Measurements from ENCODE around the gene C19orf53.
"Not testable (repeated sequence)": the region's sequence is repeated elsewhere in the genome, so short reads cannot be mapped to it uniquely, and the experiment has no call there.

Gene C19orf53

GRCh38 chr19:13753622-13754021 lies 20.6 kb upstream of the C19orf53 start:
- H3K9ac ChIP-seq (ENCODE audit: low read depth, low read length); H3K9me3 ChIP-seq (ENCODE audit: control insufficient read depth, insufficient read depth, low read length); H3K4me1 ChIP-seq (ENCODE audit: insufficient read depth, low read length): not testable (repeated sequence)
- peaks cover 14% of the 10 kb centered on the region for H3K36me3 ChIP-seq (ENCODE audit: insufficient read depth, low read length)

DNA sequence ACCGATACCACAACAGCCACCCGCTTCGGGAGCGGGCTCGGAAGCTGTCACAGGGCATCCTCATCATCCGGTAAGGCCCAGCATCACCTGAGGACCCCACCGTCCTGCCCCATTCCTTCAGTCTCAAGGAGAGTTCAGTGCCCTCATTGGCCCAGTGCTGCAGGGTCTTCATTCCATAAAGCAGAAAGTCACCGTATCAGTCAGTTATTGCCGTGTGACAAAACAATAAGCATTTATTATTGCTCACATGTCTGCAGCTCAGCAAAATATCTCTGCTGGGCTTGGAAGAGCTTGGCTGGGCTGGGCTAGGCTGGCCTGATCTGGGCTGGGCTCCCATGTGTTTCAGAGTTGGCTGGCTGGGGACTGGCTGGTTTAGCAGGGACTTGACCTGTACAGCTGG lies 18.0 kb upstream of the C19orf53 start:
- Histone ChIP-seq H3K9ac (ENCODE audit: low read depth, low read length) (no peak overlapping the region), H3K36me3 (ENCODE audit: insufficient read depth, low read length) (peaks cover 18% of the 10 kb centered on the region), H3K9me3 (ENCODE audit: control insufficient read depth, insufficient read depth, low read length) (no peaks in the 10 kb centered on the region), H3K4me1 (ENCODE audit: insufficient read depth, low read length) (no peaks in the 10 kb centered on the region)

GRCh38 chr19:13757805-13758772 lies 16.2 kb upstream of the C19orf53 start:
- H3K36me3 ChIP-seq (ENCODE audit: insufficient read depth, low read length), result peaks cover 18% of the 10 kb centered on the region
- H3K4me1 ChIP-seq (ENCODE audit: insufficient read depth, low read length), result no peaks in the 10 kb centered on the region
- no peak overlapping the region for H3K9ac ChIP-seq (ENCODE audit: low read depth, low read length)
- H3K9me3 ChIP-seq (ENCODE audit: control insufficient read depth, insufficient read depth, low read length), result no peaks in the 10 kb centered on the region

GRCh38 chr19:13758795-13759194 lies 15.5 kb upstream of the C19orf53 start:
- Histone ChIP-seq H3K4me1 (ENCODE audit: insufficient read depth, low read length) (no peaks in the 10 kb centered on the region), H3K9me3 (ENCODE audit: control insufficient read depth, insufficient read depth, low read length) (no peaks in the 10 kb centered on the region), H3K36me3 (ENCODE audit: insufficient read depth, low read length) (peaks cover 18% of the 10 kb centered on the region), H3K9ac (ENCODE audit: low read depth, low read length) (no peak overlapping the region)

DNA sequence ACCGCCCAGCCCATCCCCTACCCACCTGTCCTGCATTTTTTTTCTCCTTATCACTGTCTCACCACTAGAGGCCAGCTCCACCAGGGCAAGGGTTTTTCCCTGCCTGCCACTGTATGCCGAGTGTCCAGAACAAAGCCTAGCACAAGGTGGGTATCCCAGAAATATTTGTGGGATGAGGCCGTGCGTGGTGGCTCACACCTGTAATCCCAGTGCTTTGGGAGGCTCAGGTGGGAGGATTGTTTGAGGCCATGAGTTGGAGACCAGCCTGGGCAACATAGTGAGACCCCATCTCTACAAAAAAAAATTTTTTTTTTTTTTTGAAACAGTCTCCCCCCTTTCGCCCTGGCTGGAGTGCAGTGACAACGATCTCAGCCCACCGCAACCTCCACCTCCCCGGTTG lies 12.8 kb upstream of the C19orf53 start:
- Histone ChIP-seq H3K9me3 (ENCODE audit: control insufficient read depth, insufficient read depth, low read length) (no peaks in the 10 kb centered on the region), H3K36me3 (ENCODE audit: insufficient read depth, low read length) (peaks cover 12% of the 10 kb centered on the region), H3K9ac (ENCODE audit: low read depth, low read length) (no peak overlapping the region), H3K4me1 (ENCODE audit: insufficient read depth, low read length) (no peaks in the 10 kb centered on the region)

- no peaks in the 10 kb centered on the region for H3K9me3 ChIP-seq (ENCODE audit: control insufficient read depth, insufficient read depth, low read length)
- peaks cover 12% of the 10 kb centered on the region for H3K36me3 ChIP-seq (ENCODE audit: insufficient read depth, low read length)
- H3K4me1 ChIP-seq (ENCODE audit: insufficient read depth, low read length), result no peaks in the 10 kb centered on the region
- H3K9ac ChIP-seq (ENCODE audit: low read depth, low read length), result no peak overlapping the region
Measured at GRCh38 chr19:13762635-13763235, 11.5 kb upstream of the C19orf53 start.

GRCh38 chr19:13763265-13763664 lies 11.0 kb upstream of the C19orf53 start:
- Histone ChIP-seq H3K9ac (ENCODE audit: low read depth, low read length) (no peak overlapping the region), H3K4me1 (ENCODE audit: insufficient read depth, low read length) (no peaks in the 10 kb centered on the region), H3K9me3 (ENCODE audit: control insufficient read depth, insufficient read depth, low read length) (no peaks in the 10 kb centered on the region), H3K36me3 (ENCODE audit: insufficient read depth, low read length) (peaks cover 8% of the 10 kb centered on the region)

- Histone ChIP-seq H3K9ac (ENCODE audit: low read depth, low read length) (peak within 1 kb of the TSS; percentile 71), H3K4me1 (ENCODE audit: insufficient read depth, low read length) (no peaks in the 10 kb centered on the region), H3K36me3 (ENCODE audit: insufficient read depth, low read length) (no peaks in the 10 kb centered on the region; the same call in 1 of the 2 replicates)
Measured at GRCh38 chr19:13764101-13764807, 10.0 kb upstream of the C19orf53 start, which contains the start of gene MRI1. MRI1 (plus strand) TSS chr19:13764522; CDS start chr19:13764589, 67 bp downstream.

GRCh38 chr19:13764821-13765394 lies 9.3 kb upstream of the C19orf53 start:
- H3K9me3 ChIP-seq (ENCODE audit: control insufficient read depth, insufficient read depth, low read length), result no peaks in the 10 kb centered on the region
- H3K4me1 ChIP-seq (ENCODE audit: insufficient read depth, low read length), result no peaks in the 10 kb centered on the region
- peak overlapping the region; percentile 63; the same call in 1 of the 2 replicates for H3K9ac ChIP-seq (ENCODE audit: low read depth, low read length)
- no peaks in the 10 kb centered on the region; the same call in 1 of the 2 replicates for H3K36me3 ChIP-seq (ENCODE audit: insufficient read depth, low read length)

More at GRCh38 chr19:13764101-13764807, 10.0 kb upstream of the C19orf53 start, which contains the start of gene MRI1:
- no peaks in the 10 kb centered on the region for H3K9me3 ChIP-seq (ENCODE audit: control insufficient read depth, insufficient read depth, low read length)

- H3K9ac ChIP-seq (ENCODE audit: low read depth, low read length), result peak overlapping the region; percentile 63; the same call in 1 of the 2 replicates
- H3K9me3 ChIP-seq (ENCODE audit: control insufficient read depth, insufficient read depth, low read length), result no peaks in the 10 kb centered on the region
- H3K36me3 ChIP-seq (ENCODE audit: insufficient read depth, low read length), result no peaks in the 10 kb centered on the region; the same call in 1 of the 2 replicates
- H3K4me1 ChIP-seq (ENCODE audit: insufficient read depth, low read length), result no peaks in the 10 kb centered on the region
Measured at GRCh38 chr19:13765395-13766094, 8.7 kb upstream of the C19orf53 start.

DNA sequence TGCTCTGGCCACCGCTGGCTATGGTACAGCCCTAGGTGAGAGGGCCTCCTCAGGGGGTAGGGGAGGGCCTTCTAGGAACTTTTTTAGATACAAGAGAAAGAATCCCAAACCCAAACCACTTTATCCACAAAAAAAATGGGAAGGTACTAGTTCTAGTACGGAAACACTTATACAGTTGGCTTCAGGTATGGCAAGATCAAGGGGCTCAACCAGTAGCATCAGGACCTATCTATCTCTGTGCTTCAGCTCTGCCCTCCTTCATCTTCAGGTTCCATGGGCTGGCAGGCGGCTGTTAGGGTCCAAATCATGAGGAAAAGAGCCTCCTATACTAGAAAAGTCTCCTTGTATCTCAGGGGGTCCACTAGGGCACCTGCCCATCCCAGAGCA lies 8.2 kb upstream of the C19orf53 start:
- Histone ChIP-seq H3K36me3 (ENCODE audit: insufficient read depth, low read length) (no peaks in the 10 kb centered on the region), H3K9me3 (ENCODE audit: control insufficient read depth, insufficient read depth, low read length) (no peaks in the 10 kb centered on the region), H3K9ac (ENCODE audit: low read depth, low read length) (no peak overlapping the region), H3K4me1 (ENCODE audit: insufficient read depth, low read length) (no peaks in the 10 kb centered on the region)

DNA sequence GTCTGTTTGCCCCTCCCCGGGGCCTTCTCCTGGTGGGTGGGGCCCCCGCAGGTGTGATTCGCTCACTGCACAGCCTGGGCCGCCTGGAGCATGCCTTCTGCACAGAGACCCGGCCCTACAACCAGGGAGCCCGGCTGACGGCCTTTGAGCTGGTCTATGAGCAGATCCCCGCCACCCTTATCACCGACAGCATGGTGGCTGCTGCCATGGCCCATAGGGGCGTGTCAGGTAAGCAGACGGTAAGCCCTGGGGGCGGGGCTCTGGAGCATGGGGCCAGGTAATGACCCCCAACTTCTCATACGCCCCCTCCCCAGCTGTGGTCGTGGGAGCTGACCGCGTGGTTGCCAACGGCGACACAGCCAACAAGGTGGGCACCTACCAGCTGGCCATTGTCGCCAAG lies 5.7 kb upstream of the C19orf53 start:
- Histone ChIP-seq H3K4me1 (ENCODE audit: insufficient read depth, low read length) (no peaks in the 10 kb centered on the region), H3K36me3 (ENCODE audit: insufficient read depth, low read length) (no peaks in the 10 kb centered on the region), H3K9ac (ENCODE audit: low read depth, low read length) (no peak overlapping the region), H3K9me3 (ENCODE audit: control insufficient read depth, insufficient read depth, low read length) (no peaks in the 10 kb centered on the region)

- H3K9ac ChIP-seq (ENCODE audit: low read depth, low read length), result no peak overlapping the region
- no peaks in the 10 kb centered on the region for H3K36me3 ChIP-seq (ENCODE audit: insufficient read depth, low read length)
- H3K4me1 ChIP-seq (ENCODE audit: insufficient read depth, low read length), result no peaks in the 10 kb centered on the region
Measured at GRCh38 chr19:13770013-13770635, 4.1 kb upstream of the C19orf53 start.

More at GRCh38 chr19:13770013-13770635, 4.1 kb upstream of the C19orf53 start:
- no peaks in the 10 kb centered on the region for H3K9me3 ChIP-seq (ENCODE audit: control insufficient read depth, insufficient read depth, low read length)
